Sigmoid colon (tissue), 7 donors: ENCODE measurements around the gene TAMM41. TPM values are rescaled to one million over a fixed set of nuclear protein-coding genes. Genes with fewer than 3 reads are reported as not detected.

Source experiments
- DNase-seq: peaks from one replicate; pipeline ENCODE4 v3.0.0-alpha.2; 2019
- H3K27ac ChIP-seq, 4 donors: fragments of 200-600 bp; sonication (generic); one replicate each; pipeline ENCODE4 v1.5.1; 2016 to 2019; ENCODE audit warnings: mild to moderate bottlenecking in 1 of 4
- H3K27me3 ChIP-seq, 3 donors: fragments of 200-600 bp; sonication (generic); one replicate each; pipeline ENCODE4 v1.5.1; 2019; ENCODE audit warnings: mild to moderate bottlenecking in 1 of 3
- H3K36me3 ChIP-seq, 4 donors: fragments of 200-600 bp; sonication (generic); one replicate each; pipeline ENCODE4 v1.5.1; 2016 to 2019
- H3K4me1 ChIP-seq, 4 donors: fragments of 200-600 bp; sonication (generic); one replicate each; pipeline ENCODE4 v1.5.1; 2017 to 2019
- H3K4me3 ChIP-seq, 4 donors: fragments of 200-600 bp; sonication (generic); one replicate each; pipeline ENCODE4 v1.5.1; 2017 to 2019; ENCODE audit warnings: mild to moderate bottlenecking in 2 of 4, moderate library complexity in 1 of 4
- H3K9me3 ChIP-seq, 4 donors: fragments of 200-600 bp in 3 of 4; sonication (generic) in 3 of 4; one replicate each; pipeline versions ENCODE4 v1.5.1 to v1.6.1; 2013 to 2019
- CTCF ChIP-seq, 4 experiments: fragments of 450-650 bp in 3 of 4; fragments of 200-600 bp in 1 of 4; IDR thresholded peaks; one replicate each; pipeline ENCODE4 v1.5.1; 2016 to 2019; ENCODE audit warnings: antibody characterized with exemption in 4 of 4, mild to moderate bottlenecking in 3 of 4, moderate library complexity in 2 of 4
- EP300 ChIP-seq, 4 donors: sonication (generic); formaldehyde crosslinking; IDR thresholded peaks; one replicate each; pipeline ENCODE4 v1.6.1; 2017; ENCODE audit warnings: antibody characterized with exemption in 4 of 4
- POLR2A ChIP-seq, 2 donors: fragments of 450-650 bp; IDR thresholded peaks; one replicate each; pipeline ENCODE4 v1.6.1; 2016; ENCODE audit warnings: antibody characterized with exemption in 2 of 2, mild to moderate bottlenecking in 2 of 2, moderate library complexity in 2 of 2
- POLR2AphosphoS5 ChIP-seq, 4 donors: sonication (generic); formaldehyde crosslinking; IDR thresholded peaks; one replicate each; pipeline ENCODE4 v1.6.1; 2017; ENCODE audit warnings: antibody characterized with exemption in 4 of 4
- WGBS, 2 donors: extraction: QIAGEN DNeasy Blood & Tissue Kit; methylation state at CpG; one replicate each; pipeline ENCODE4 v1.1.7; 2013; 5-methylcytosine and 5-hydroxymethylcytosine counted together
- intact Hi-C: fragments of 100-400 bp; cut with DNase I; formaldehyde crosslinking; loops from one replicate; pipeline ENCODE4 v1.15.1; 2023
- polyA plus RNA-seq, 3 donors: library from polyadenylated mRNA; stranded (reverse); fragments of 200-250 nt; gene quantifications; one replicate each; pipeline ENCODE4 v1.2.3, GENCODE V29; 2013
- total RNA-seq, 4 donors: library from RNA; depleted of rRNA; stranded (reverse); fragments of >200 nt; gene quantifications; one replicate each; pipeline ENCODE4 v1.1.0, GENCODE V29; 2016
- donor health status: healthy with polysubstance abuse.
- donor health status: Bipolar disorder and iron deficiency.
- donor health status: healthy.

The TAMM41 gene
- total and polyA plus RNA-seq, 7 donors = 4.2 to 14.7 (median 10.0) TPM

GRCh38 chr3:11814663-11815062 lies 32.0 kb downstream of the TAMM41 start:
- H3K4me1 ChIP-seq = peaks cover 0 to 11% (median 10%) of the 10 kb centered on the region in 4 donors
- H3K27me3 ChIP-seq = no peaks in the 10 kb centered on the region
- no peaks in the 10 kb centered on the region for H3K9me3 ChIP-seq
- H3K36me3 ChIP-seq = peaks cover 0 to 47% (median 14%) of the 10 kb centered on the region in 4 donors
- 96 to 98% methylated on average over 6 of the region's 6 CpGs for WGBS, 2 donors
- no peak overlapping the region for H3K4me3 ChIP-seq
- H3K27ac ChIP-seq = no peak overlapping the region
- no peak for TF ChIP-seq EP300 (IDR thresholded peaks at IDR 0.05)
- no peak for TF ChIP-seq POLR2A (IDR thresholded peaks at IDR 0.05)
- no peak for TF ChIP-seq POLR2AphosphoS5 (IDR thresholded peaks at IDR 0.05)
- TF ChIP-seq CTCF (IDR thresholded peaks at IDR 0.05) = no peak
- DNase-seq = no peak
- intact Hi-C loops = no loop called here

- no peaks in the 10 kb centered on the region for H3K9me3 ChIP-seq
- peak overlapping the region in 3 of 4 donors; percentile 50 to 69 (median 65) for H3K27ac ChIP-seq
- no peak overlapping the region for H3K4me3 ChIP-seq
- no peak for TF ChIP-seq CTCF (IDR thresholded peaks at IDR 0.05)
- no peak for TF ChIP-seq EP300 (IDR thresholded peaks at IDR 0.05)
- TF ChIP-seq POLR2AphosphoS5 (IDR thresholded peaks at IDR 0.05) = no peak
- no peak for TF ChIP-seq POLR2A (IDR thresholded peaks at IDR 0.05)
- 67 to 72% methylated on average over 3 of the region's 3 CpGs for WGBS, 2 donors
- no peak for DNase-seq
- peaks cover 0 to 30% (median 19%) of the 10 kb centered on the region in 4 donors for H3K4me1 ChIP-seq
- H3K27me3 ChIP-seq = no peaks in the 10 kb centered on the region
- intact Hi-C loops = no loop called here
- peaks cover 0 to 50% (median 6%) of the 10 kb centered on the region in 4 donors for H3K36me3 ChIP-seq
These were observed 36.4 kb downstream of the TAMM41 start for GRCh38 chr3:11810276-11810675.

GRCh38 chr3:11808231-11808630 lies 38.5 kb downstream of the TAMM41 start:
- H3K27me3 ChIP-seq = no peaks in the 10 kb centered on the region
- H3K36me3 ChIP-seq = peaks cover 0 to 39% (median 0%) of the 10 kb centered on the region in 4 donors
- H3K4me3 ChIP-seq = no peak overlapping the region
- WGBS, 2 donors = 73 to 76% methylated on average over 9 of the region's 9 CpGs
- peak; percentile 68 for DNase-seq
- no peaks in the 10 kb centered on the region for H3K9me3 ChIP-seq
- peak overlapping the region in 3 of 4 donors; percentile 4 to 69 (median 52) for H3K27ac ChIP-seq
- TF ChIP-seq POLR2A (IDR thresholded peaks at IDR 0.05) (no peak), EP300 (IDR thresholded peaks at IDR 0.05) (no peak), CTCF (IDR thresholded peaks at IDR 0.05) (no peak), POLR2AphosphoS5 (IDR thresholded peaks at IDR 0.05) (no peak)
- H3K4me1 ChIP-seq = peaks cover 0 to 30% (median 19%) of the 10 kb centered on the region in 4 donors
- intact Hi-C loops = loop anchor here (10.0 kb wide), 1 partner anchor 83 kb away; no protein-coding TSS in a partner anchor

- Histone ChIP-seq H3K4me1 (peaks cover 0 to 30% (median 19%) of the 10 kb centered on the region in 4 donors), H3K27ac (peak overlapping the region in 3 of 4 donors; percentile 4 to 69 (median 52)), H3K27me3 (no peaks in the 10 kb centered on the region), H3K36me3 (peaks cover 0 to 39% (median 1%) of the 10 kb centered on the region in 4 donors), H3K4me3 (no peak overlapping the region), H3K9me3 (no peaks in the 10 kb centered on the region)
- WGBS, 2 donors = 85% methylated on average over 5 of the region's 5 CpGs
- intact Hi-C loops = loop anchor here (10.0 kb wide), 1 partner anchor 83 kb away; no protein-coding TSS in a partner anchor
- TF ChIP-seq POLR2AphosphoS5 (IDR thresholded peaks at IDR 0.05) (no peak), EP300 (IDR thresholded peaks at IDR 0.05) (no peak), POLR2A (IDR thresholded peaks at IDR 0.05) (no peak), CTCF (IDR thresholded peaks at IDR 0.05) (no peak)
- no peak for DNase-seq
These were observed 39.0 kb downstream of the TAMM41 start for GRCh38 chr3:11807686-11808085.

GRCh38 chr3:11805716-11806115 lies 41.0 kb downstream of the TAMM41 start:
- no peaks in the 10 kb centered on the region for H3K27me3 ChIP-seq
- TF ChIP-seq CTCF (IDR thresholded peaks at IDR 0.05) (no peak), POLR2A (IDR thresholded peaks at IDR 0.05) (no peak), EP300 (IDR thresholded peaks at IDR 0.05) (no peak), POLR2AphosphoS5 (IDR thresholded peaks at IDR 0.05) (no peak)
- DNase-seq = no peak
- H3K36me3 ChIP-seq = peaks cover 0 to 39% (median 8%) of the 10 kb centered on the region in 4 donors
- H3K27ac ChIP-seq = no peak overlapping the region
- 96 to 97% methylated on average over 7 of the region's 7 CpGs for whole genome bisulfite sequencing, 2 donors
- H3K4me1 ChIP-seq = peaks cover 0 to 29% (median 18%) of the 10 kb centered on the region in 4 donors
- intact Hi-C loops = loop anchor here (10.0 kb wide), 1 partner anchor 81 kb away; no protein-coding TSS in a partner anchor
- H3K4me3 ChIP-seq = no peak overlapping the region
- no peaks in the 10 kb centered on the region for H3K9me3 ChIP-seq
